CD4-positive, alpha-beta memory T cell (primary cell): Measurements from ENCODE around the gene FMO1. TPM values are rescaled to one million over a fixed set of nuclear protein-coding genes. Genes with fewer than 3 reads are reported as not detected.

Experiments
- CTCF ChIA-PET: fragments of 350-600 bp; sonication (Branson Sonifier 250); formaldehyde crosslinking; loops from one replicate; lab custom pipeline; 2021; ENCODE audit warnings: inconsistent platforms; ENCODE audit not compliant: partially characterized antibody; lab: Charles Lee
- POLR2A ChIA-PET: fragments of 350-600 bp; sonication (Branson Sonifier 250); formaldehyde crosslinking; loops from one replicate; lab custom pipeline; 2021; ENCODE audit not compliant: partially characterized antibody; lab: Charles Lee
- DNase-seq, 5 donors: peaks; one replicate each; pipeline versions ENCODE4 v3.0.0 to v3.0.0-alpha.2; 2020 to 2022; ENCODE audit warnings: mixed read lengths in 1 of 5
- H3K27ac ChIP-seq: one replicate; pipeline ENCODE4 v1.7.0; 2013; ENCODE audit warnings: low read depth, low read length
- H3K27me3 ChIP-seq: 2 replicates; pipeline ENCODE4 v1.7.0; 2013; ENCODE audit warnings: mild to moderate bottlenecking, low read length, moderate library complexity; ENCODE audit not compliant: insufficient read depth
- H3K36me3 ChIP-seq: 2 replicates; pipeline ENCODE4 v1.7.0; 2013; ENCODE audit warnings: mild to moderate bottlenecking, low read length, moderate library complexity; ENCODE audit not compliant: insufficient read depth
- H3K4me1 ChIP-seq: 2 replicates; pipeline ENCODE4 v1.7.0; 2013; ENCODE audit warnings: mild to moderate bottlenecking, low read length, moderate library complexity; ENCODE audit not compliant: insufficient read depth
- H3K4me3 ChIP-seq, 2 donors: one replicate each; pipeline ENCODE4 v1.7.0; 2013; ENCODE audit warnings: low read length in 2 of 2, mild to moderate bottlenecking in 1 of 2
- H3K9me3 ChIP-seq, 2 donors: one replicate each; pipeline ENCODE4 v1.7.0; 2013; ENCODE audit warnings: low read length in 2 of 2, control low read depth in 1 of 2; ENCODE audit not compliant: control insufficient read depth in 1 of 2
- H3K27ac Mint-ChIP-seq, 7 donors: one replicate each; pipeline ENCODE4 v1.8.0; 2020 to 2021; ENCODE audit warnings: mixed read lengths in 7 of 7, mild to moderate bottlenecking in 6 of 7, inconsistent platforms in 3 of 7, moderate library complexity in 3 of 7
- H3K27me3 Mint-ChIP-seq, 2 donors: one replicate each; pipeline ENCODE4 v1.8.0; 2020 to 2021; ENCODE audit warnings: mixed read lengths in 2 of 2
- H3K36me3 Mint-ChIP-seq, 2 donors: one replicate each; pipeline ENCODE4 v1.8.0; 2020 to 2021; ENCODE audit warnings: mixed read lengths in 2 of 2, inconsistent platforms in 1 of 2, mild to moderate bottlenecking in 1 of 2
- H3K4me1 Mint-ChIP-seq, 4 donors: one replicate each; pipeline ENCODE4 v1.8.0; 2020 to 2021; ENCODE audit warnings: mixed read lengths in 4 of 4, mild to moderate bottlenecking in 1 of 4
- H3K4me3 Mint-ChIP-seq, 8 donors: one replicate each; pipeline ENCODE4 v1.8.0; 2020 to 2021; ENCODE audit warnings: mixed read lengths in 8 of 8, mild to moderate bottlenecking in 7 of 8, moderate library complexity in 6 of 8, inconsistent platforms in 3 of 8
- H3K9me3 Mint-ChIP-seq, 8 donors: one replicate each; pipeline ENCODE4 v1.8.0; 2020 to 2021; ENCODE audit warnings: mixed read lengths in 8 of 8, mild to moderate bottlenecking in 5 of 8, inconsistent platforms in 3 of 8, moderate library complexity in 1 of 8
- intact Hi-C: fragments of 100-400 bp; cut with micrococcal nuclease; formaldehyde crosslinking; loops from one replicate; pipeline ENCODE4 v1.15.1; 2023
- polyA plus RNA-seq, 2 donors: library from polyadenylated mRNA; unstranded; fragments of 300-500 nt; fragmentation: Illumina TruSeq; gene quantifications; one replicate each; pipeline ENCODE4 v1.2.3, GENCODE V29; 2021
- total RNA-seq, 2 experiments: library from RNA; stranded (reverse); gene quantifications; one replicate each; pipeline ENCODE4 v1.2.3, GENCODE V29; 2021

Gene FMO1
- total and polyA plus RNA-seq, 4 experiments from 2014 or later: not detected

DNA sequence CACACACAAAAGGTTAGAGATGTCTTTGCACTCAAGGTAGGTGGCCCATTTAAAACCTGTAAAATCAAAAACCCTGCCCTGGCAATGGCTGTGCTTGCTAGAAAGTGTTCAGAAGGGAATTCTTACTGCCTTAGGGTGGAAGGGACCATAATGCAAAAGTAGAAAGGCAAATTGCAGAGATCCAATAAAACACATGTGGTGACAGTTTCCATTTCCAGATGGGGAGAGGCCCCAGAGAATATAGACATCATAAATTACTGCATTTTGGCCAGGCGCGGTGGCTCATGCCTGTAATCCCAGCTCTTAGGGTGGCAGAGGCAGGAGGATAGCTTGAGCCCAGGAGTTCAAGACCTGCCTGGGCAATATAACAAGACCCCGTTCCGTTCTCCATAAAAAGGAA lies 13.0 kb downstream of the FMO1 start:
- intact Hi-C loops: no loop called here
- H3K4me3 ChIP-seq: no peak overlapping the region
- H3K27me3 ChIP-seq: no peaks in the 10 kb centered on the region
- no peak overlapping the region for H3K27ac Mint-ChIP-seq
- H3K27me3 Mint-ChIP-seq: peaks cover 1 to 2% of the 10 kb centered on the region in 2 donors
- no peaks in the 10 kb centered on the region for H3K9me3 ChIP-seq
- no peaks in the 10 kb centered on the region for H3K36me3 ChIP-seq
- H3K36me3 Mint-ChIP-seq: no peaks in the 10 kb centered on the region
- CTCF ChIA-PET: interaction anchor here (1.4 kb wide), 1 partner anchor 52 kb away, joined by 3 read pairs; no protein-coding TSS in a partner anchor
- no peaks in the 10 kb centered on the region for H3K4me1 ChIP-seq
- H3K9me3 Mint-ChIP-seq: no peaks in the 10 kb centered on the region
- DNase-seq: no peak
- H3K4me3 Mint-ChIP-seq: no peak overlapping the region
- no peaks in the 10 kb centered on the region for H3K4me1 Mint-ChIP-seq
- POLR2A ChIA-PET: no interaction called here
- no peak overlapping the region for H3K27ac ChIP-seq

DNA sequence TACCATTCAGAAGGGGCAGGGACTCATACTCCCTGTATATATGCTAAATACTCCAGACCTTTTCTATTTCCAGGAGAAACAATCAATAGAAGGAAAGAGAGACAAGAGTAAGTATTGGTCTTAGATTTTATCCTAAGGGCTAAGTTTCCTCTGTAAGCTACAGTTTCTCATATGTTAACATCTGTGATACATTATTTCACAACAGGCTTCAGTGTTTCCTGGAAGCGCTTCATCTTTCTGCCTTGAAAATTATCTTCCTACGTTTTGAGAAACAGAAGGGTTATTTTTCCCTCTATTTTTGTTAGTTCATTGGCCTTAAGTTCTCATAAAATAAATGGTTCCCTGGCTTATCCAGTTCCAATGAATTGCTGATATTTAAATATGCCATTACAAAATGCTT lies 15.6 kb downstream of the FMO1 start:
- H3K36me3 Mint-ChIP-seq: no peaks in the 10 kb centered on the region
- H3K9me3 Mint-ChIP-seq: no peaks in the 10 kb centered on the region
- intact Hi-C loops: no loop called here
- DNase-seq: no peak
- H3K4me3 Mint-ChIP-seq: no peak overlapping the region
- H3K27ac Mint-ChIP-seq: no peak overlapping the region
- Histone ChIP-seq H3K27me3 (no peaks in the 10 kb centered on the region), H3K4me1 (no peaks in the 10 kb centered on the region), H3K4me3 (no peak overlapping the region), H3K36me3 (no peaks in the 10 kb centered on the region), H3K27ac (no peak overlapping the region), H3K9me3 (no peaks in the 10 kb centered on the region)
- CTCF ChIA-PET: no interaction called here
- H3K27me3 Mint-ChIP-seq: peaks cover 3 to 4% of the 10 kb centered on the region in 2 donors
- POLR2A ChIA-PET: no interaction called here
- no peaks in the 10 kb centered on the region for H3K4me1 Mint-ChIP-seq

DNA sequence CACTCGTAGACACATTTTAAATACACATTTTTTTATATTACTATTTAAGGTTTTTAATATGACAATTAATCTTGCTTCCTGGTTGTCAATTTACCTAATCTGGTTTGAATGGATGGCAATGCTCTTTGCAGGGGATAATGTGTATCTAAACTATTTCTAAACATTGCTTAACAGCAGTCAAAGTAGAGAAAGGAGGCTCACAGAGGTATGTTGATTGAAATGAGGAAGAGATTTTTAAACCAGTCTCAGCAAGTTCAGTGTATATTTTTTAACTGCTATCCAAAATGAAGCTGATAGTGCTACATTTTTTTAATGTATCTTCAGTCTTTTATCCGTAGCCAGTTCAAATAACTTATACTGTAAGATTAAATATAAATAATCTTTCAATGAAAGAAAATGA lies 17.4 kb downstream of the FMO1 start:
- Histone ChIP-seq H3K4me3 (no peak overlapping the region), H3K27ac (no peak overlapping the region), H3K9me3 (no peaks in the 10 kb centered on the region), H3K36me3 (no peaks in the 10 kb centered on the region), H3K27me3 (no peaks in the 10 kb centered on the region), H3K4me1 (no peaks in the 10 kb centered on the region)
- Mint-ChIP-seq H3K27ac (no peak overlapping the region), H3K27me3 (peaks cover 5% of the 10 kb centered on the region in 2 donors), H3K36me3 (no peaks in the 10 kb centered on the region), H3K9me3 (peaks cover 0 to 2% (median 0%) of the 10 kb centered on the region in 8 donors), H3K4me3 (no peak overlapping the region), H3K4me1 (no peaks in the 10 kb centered on the region)
- DNase-seq: no peak
- POLR2A ChIA-PET: no interaction called here
- intact Hi-C loops: no loop called here
- CTCF ChIA-PET: no interaction called here

DNA sequence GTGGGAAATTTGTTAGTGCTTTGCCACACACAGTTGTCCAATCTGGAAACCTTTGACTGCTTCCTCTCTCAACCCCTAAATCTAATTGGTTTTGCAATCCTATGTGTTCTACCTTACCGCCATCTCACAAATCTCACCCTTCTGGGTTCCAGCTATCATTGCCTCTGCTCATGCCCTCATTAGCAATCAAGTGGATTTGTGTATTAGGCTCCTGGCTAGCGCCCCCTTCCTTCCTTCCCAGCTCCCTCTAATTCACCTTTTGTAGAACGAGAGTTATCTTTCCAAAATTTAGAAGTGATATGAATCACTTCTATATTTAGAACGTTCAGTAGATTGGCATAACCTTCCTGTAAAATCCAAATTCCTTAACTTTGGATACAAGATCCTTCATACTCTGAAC lies 18.6 kb downstream of the FMO1 start:
- Mint-ChIP-seq H3K4me3 (no peak overlapping the region), H3K4me1 (no peaks in the 10 kb centered on the region), H3K27me3 (peaks cover 5 to 11% of the 10 kb centered on the region in 2 donors), H3K27ac (no peak overlapping the region), H3K9me3 (peaks cover 0 to 6% (median 1%) of the 10 kb centered on the region in 8 donors), H3K36me3 (no peaks in the 10 kb centered on the region)
- CTCF ChIA-PET: no interaction called here
- no peak for DNase-seq
- no peaks in the 10 kb centered on the region for H3K4me1 ChIP-seq
- no peaks in the 10 kb centered on the region for H3K36me3 ChIP-seq
- H3K27ac ChIP-seq: no peak overlapping the region
- intact Hi-C loops: no loop called here
- POLR2A ChIA-PET: no interaction called here
- no peaks in the 10 kb centered on the region for H3K27me3 ChIP-seq
- H3K9me3 ChIP-seq: no peaks in the 10 kb centered on the region
- H3K4me3 ChIP-seq: no peak overlapping the region

DNA sequence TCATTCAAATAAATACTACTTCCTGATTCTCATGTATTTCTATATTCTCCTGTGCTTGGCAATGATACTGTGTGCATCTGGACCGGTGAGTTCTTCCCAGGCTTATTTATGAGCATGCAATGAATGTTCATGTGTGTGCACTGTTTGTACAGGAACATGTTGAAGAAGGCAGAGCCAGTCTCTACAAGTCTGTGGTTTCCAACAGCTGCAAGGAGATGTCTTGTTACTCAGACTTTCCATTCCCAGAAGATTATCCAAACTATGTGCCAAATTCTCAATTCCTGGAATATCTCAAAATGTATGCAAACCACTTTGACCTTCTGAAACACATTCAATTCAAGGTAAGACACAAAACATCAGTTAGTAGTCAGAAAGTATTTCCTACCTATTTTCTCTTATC lies 19.1 kb downstream of the FMO1 start:
- no peaks in the 10 kb centered on the region for H3K9me3 ChIP-seq
- Mint-ChIP-seq H3K27ac (no peak overlapping the region), H3K4me3 (no peak overlapping the region), H3K9me3 (peaks cover 0 to 6% (median 1%) of the 10 kb centered on the region in 8 donors), H3K27me3 (peaks cover 5 to 11% of the 10 kb centered on the region in 2 donors), H3K4me1 (no peaks in the 10 kb centered on the region), H3K36me3 (no peaks in the 10 kb centered on the region)
- H3K4me3 ChIP-seq: no peak overlapping the region
- H3K4me1 ChIP-seq: no peaks in the 10 kb centered on the region
- DNase-seq: no peak
- no peak overlapping the region for H3K27ac ChIP-seq
- no peaks in the 10 kb centered on the region for H3K36me3 ChIP-seq
- intact Hi-C loops: no loop called here
- H3K27me3 ChIP-seq: no peaks in the 10 kb centered on the region
- CTCF ChIA-PET: no interaction called here
- POLR2A ChIA-PET: no interaction called here

DNA sequence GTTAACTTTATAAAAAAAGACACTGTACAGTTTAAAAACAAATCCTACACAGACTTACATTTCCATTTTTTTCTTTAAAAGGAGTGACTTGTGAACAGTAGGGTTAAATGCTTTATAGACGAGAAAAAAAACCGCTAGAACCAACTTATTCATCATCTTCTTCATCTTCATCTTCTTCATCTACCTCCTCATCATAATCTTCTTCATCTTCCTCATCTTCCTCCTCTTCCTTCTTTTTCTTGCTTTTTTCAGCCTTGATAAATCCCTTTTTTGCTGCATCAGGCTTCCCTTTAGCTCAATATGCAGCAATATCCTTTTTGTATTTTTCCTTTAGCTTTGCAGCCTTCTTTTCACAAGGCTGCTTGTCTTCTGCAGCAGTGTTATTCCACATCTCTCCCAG lies 22.5 kb downstream of the FMO1 start:
- intact Hi-C loops: no loop called here
- no peak overlapping the region for H3K4me3 Mint-ChIP-seq

DNA sequence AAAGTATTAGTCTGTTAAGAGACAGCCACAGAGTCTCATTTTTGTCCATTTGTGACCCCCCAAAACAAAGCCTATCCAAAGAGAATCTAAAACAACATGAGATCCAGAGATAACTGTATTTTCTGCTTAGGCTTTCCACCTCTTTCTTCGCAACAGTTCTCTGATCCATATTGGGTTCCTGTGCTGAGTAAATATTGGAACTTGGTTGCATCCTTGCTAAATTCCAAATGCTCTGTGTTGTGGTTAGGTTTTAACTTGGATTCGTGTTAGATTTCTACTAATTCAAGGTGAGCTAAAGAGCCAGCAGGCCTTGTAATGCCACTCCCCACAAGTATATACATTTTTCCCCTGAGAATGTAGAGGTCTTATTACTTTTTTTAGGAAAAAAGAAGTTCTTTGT lies 29.2 kb downstream of the FMO1 start:
- ChIA-PET CTCF (interaction anchor here (2.8 kb wide), 1 partner anchor 36 kb away, joined by 6 read pairs; the partner anchor contains the start of gene FMO4), POLR2A (no interaction called here)
- no peak overlapping the region for H3K4me3 ChIP-seq
- no peaks in the 10 kb centered on the region for H3K36me3 Mint-ChIP-seq
- no peak overlapping the region for H3K27ac ChIP-seq
- no peaks in the 10 kb centered on the region for H3K4me1 Mint-ChIP-seq
- H3K4me3 Mint-ChIP-seq: no peak overlapping the region
- H3K4me1 ChIP-seq: no peaks in the 10 kb centered on the region
- peaks cover 0 to 7% (median 0%) of the 10 kb centered on the region in 8 donors for H3K9me3 Mint-ChIP-seq
- no peak for DNase-seq
- no peaks in the 10 kb centered on the region for H3K9me3 ChIP-seq
- no peak overlapping the region for H3K27ac Mint-ChIP-seq
- intact Hi-C loops: no loop called here
- H3K27me3 Mint-ChIP-seq: peaks cover 6 to 19% of the 10 kb centered on the region in 2 donors
- no peaks in the 10 kb centered on the region for H3K36me3 ChIP-seq
- no peaks in the 10 kb centered on the region for H3K27me3 ChIP-seq

More for the DNA sequence above, 22.5 kb downstream of the FMO1 start:
- Mint-ChIP-seq H3K36me3 (no peaks in the 10 kb centered on the region), H3K27ac (no peak overlapping the region), H3K9me3 (peaks cover 0 to 12% (median 3%) of the 10 kb centered on the region in 8 donors), H3K27me3 (peaks cover 8 to 16% of the 10 kb centered on the region in 2 donors), H3K4me1 (no peaks in the 10 kb centered on the region)
- Histone ChIP-seq H3K4me1 (no peaks in the 10 kb centered on the region), H3K36me3 (no peaks in the 10 kb centered on the region), H3K27me3 (no peaks in the 10 kb centered on the region), H3K27ac (no peak overlapping the region), H3K4me3 (no peak overlapping the region), H3K9me3 (no peaks in the 10 kb centered on the region)
- CTCF ChIA-PET: no interaction called here
- POLR2A ChIA-PET: no interaction called here
- no peak for DNase-seq

DNA sequence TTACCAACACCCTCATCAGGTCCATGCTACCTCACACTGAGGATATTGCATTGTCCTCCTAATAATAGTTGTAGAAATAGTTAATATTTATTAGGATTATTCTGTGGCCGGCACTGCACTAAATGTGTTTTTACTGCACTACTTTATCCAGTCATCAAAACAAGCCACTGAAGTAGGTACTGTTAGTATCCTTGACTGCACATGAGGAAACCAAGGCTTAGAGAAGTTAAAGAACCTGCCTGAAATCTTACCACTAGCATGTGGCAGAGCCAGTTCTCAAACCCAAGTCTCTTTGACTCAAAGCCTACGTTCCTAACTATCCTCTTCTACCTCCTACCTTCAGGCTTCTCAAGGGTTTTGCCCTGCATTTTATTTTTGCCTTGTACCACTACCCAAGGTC lies 30.9 kb downstream of the FMO1 start:
- Histone ChIP-seq H3K27ac (no peak overlapping the region), H3K4me1 (no peaks in the 10 kb centered on the region), H3K27me3 (no peaks in the 10 kb centered on the region), H3K9me3 (no peaks in the 10 kb centered on the region), H3K36me3 (no peaks in the 10 kb centered on the region), H3K4me3 (no peak overlapping the region)
- no peaks in the 10 kb centered on the region for H3K4me1 Mint-ChIP-seq
- H3K36me3 Mint-ChIP-seq: no peaks in the 10 kb centered on the region
- H3K9me3 Mint-ChIP-seq: no peaks in the 10 kb centered on the region
- no peak for DNase-seq
- CTCF ChIA-PET: interaction anchor here (1.6 to 2.8 kb wide), 2 partner anchors 14 to 34 kb away, joined by 5 to 6 read pairs; partner anchors contain the start of gene FMO4
- peaks cover 7 to 18% of the 10 kb centered on the region in 2 donors for H3K27me3 Mint-ChIP-seq
- intact Hi-C loops: no loop called here
- no peak overlapping the region for H3K4me3 Mint-ChIP-seq
- POLR2A ChIA-PET: no interaction called here
- H3K27ac Mint-ChIP-seq: no peak overlapping the region
